Adipocyte (in vitro differentiated cells): ENCODE results near the gene WNT7A.

Source experiments
- DNase-seq: peaks from one replicate; pipeline ENCODE4 v3.0.0-alpha.2; 2015; ENCODE audit warnings: low read depth
- H3K27me3 ChIP-seq: replicated peaks from 2 replicates; pipeline ENCODE4 v1.7.0; 2013; ENCODE audit warnings: mild to moderate bottlenecking, low read length, moderate library complexity; ENCODE audit not compliant: control insufficient read depth, insufficient read depth
- H3K36me3 ChIP-seq: 2 replicates; pipeline ENCODE4 v1.7.0; 2013; ENCODE audit warnings: low read length, mild to moderate bottlenecking, moderate library complexity; ENCODE audit not compliant: control insufficient read depth, insufficient read depth, severe bottlenecking
- H3K4me1 ChIP-seq: 2 replicates; pipeline ENCODE4 v1.7.0; 2013; ENCODE audit warnings: mild to moderate bottlenecking, low read length, moderate library complexity; ENCODE audit not compliant: control insufficient read depth, insufficient read depth
- H3K4me3 ChIP-seq: 2 replicates; pipeline ENCODE4 v1.7.0; 2013; ENCODE audit warnings: mild to moderate bottlenecking, low read length, moderate library complexity
- H3K9ac ChIP-seq: 2 replicates; pipeline ENCODE4 v1.7.0; 2013; ENCODE audit warnings: mild to moderate bottlenecking, low read length, moderate library complexity
- H3K9me3 ChIP-seq: 2 replicates; pipeline ENCODE4 v1.7.0; 2013; ENCODE audit warnings: mild to moderate bottlenecking, low read length, moderate library complexity; ENCODE audit not compliant: control insufficient read depth

Gene WNT7A

DNA sequence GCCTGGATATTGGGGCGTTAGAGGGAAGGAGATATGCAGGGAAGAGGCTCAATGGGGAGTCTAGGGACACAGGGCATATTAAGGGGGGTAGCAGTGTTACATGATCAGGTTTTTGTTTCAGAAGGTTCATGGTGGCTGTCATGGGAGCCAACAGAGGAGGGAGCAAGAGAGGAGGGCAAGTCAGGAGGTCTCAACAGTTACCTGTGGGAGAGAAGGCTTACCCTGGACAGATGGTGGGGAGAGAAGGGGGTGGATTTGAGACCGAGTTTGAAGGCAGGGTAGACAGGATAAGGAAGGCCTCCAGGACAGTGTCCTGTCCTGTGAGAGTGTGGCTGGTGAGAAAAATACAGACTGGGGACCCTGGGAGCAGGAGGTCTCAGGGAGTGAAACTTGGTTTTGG lies 3.8 kb upstream of the WNT7A start:
- Histone ChIP-seq H3K4me3 (no peak overlapping the region), H3K4me1 (no peaks in the 10 kb centered on the region), H3K9ac (no peak overlapping the region), H3K27me3 (peaks cover 39% of the 10 kb centered on the region), H3K9me3 (peaks cover 11% of the 10 kb centered on the region), H3K36me3 (no peaks in the 10 kb centered on the region)
- no peak for DNase-seq

DNA sequence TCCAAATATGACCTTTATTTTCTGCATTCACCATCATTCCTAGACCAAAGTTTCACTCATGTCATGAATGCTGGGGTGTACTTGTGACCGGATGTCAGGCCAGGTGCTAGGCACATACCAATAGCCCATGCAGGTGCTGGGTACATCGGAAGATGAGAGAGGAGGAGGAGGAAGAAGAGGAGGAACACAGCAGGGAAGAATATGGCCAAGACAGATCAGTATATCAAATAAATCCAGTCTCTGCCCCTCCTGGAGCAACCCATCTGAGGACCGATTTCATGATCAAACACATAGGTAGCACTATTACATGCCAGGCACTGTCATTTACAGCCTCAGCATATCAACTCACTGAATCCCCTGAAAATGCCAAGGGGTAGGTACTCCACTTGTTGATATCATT lies 3.0 kb upstream of the WNT7A start:
- Histone ChIP-seq H3K9me3 (peaks cover 11% of the 10 kb centered on the region), H3K4me3 (no peak overlapping the region), H3K9ac (no peak overlapping the region), H3K27me3 (peaks cover 39% of the 10 kb centered on the region), H3K36me3 (no peaks in the 10 kb centered on the region), H3K4me1 (no peaks in the 10 kb centered on the region)
- DNase-seq: no peak

DNA sequence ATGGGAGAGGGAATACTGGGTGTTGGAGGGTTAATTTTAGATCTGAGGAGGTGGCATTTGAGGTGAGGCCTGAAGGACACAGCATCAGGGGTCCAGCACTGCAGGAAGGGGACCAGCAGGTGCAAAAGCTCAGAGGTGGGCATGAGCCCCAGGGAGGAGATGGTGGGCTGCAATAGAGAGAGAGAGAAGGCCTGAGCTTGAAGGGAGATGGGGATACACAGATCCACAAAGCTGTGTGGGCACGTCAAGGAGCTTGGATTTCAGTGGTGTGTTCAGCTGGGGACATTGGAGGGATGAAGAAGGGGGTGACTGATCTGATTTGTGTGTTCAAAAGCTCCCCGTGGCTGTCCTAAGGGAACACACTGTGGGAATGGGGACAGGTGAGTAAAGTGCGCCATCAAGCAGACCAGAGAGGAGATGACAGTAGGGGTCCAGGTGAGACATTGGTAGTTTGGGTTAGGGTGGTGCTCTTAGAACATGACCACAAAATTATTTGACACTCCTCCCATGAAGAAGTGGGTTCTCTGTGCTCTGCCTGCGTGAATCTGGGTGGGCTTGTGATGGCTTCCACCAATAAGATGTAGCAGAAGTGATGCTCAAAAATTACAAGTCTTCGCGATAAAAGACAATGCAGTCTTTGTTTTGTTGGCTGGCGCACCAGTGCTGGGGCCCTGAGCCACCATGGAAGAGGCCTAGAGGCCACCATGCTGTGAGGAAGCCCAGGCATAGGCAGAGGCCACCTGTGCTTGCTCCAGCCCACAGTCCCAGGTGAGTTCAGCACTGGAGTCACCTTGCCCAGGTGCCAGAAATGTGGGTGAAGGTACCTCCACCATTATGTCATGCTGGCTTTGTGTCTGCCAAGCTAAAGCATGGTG lies 1.9 kb upstream of the WNT7A start:
- peaks cover 11% of the 10 kb centered on the region for H3K9me3 ChIP-seq
- no peak for DNase-seq
- no peak overlapping the region for H3K4me3 ChIP-seq
- H3K27me3 ChIP-seq: peaks cover 46% of the 10 kb centered on the region
- no peaks in the 10 kb centered on the region for H3K4me1 ChIP-seq
- no peaks in the 10 kb centered on the region for H3K36me3 ChIP-seq
- no peak overlapping the region for H3K9ac ChIP-seq

DNA sequence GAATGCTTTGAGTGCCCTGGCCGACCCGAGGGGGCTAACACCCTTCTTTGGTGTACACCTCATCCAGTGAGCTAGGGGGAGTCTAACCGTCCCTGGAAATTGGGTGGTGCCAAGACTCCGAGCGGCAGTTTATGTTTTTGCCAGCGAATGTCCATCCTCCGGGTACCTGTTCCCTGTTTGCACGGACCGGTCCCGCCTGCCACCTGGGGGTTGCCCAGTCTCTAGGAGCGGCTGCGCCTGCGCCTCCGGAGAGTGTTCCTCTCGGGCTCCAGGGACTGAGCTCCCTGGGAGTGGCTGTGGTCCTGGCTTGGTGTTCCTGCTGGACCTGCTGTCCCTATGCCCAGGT lies 913 bp upstream of the WNT7A start:
- Histone ChIP-seq H3K9ac (no peak overlapping the region), H3K4me3 (no peak overlapping the region), H3K9me3 (peaks cover 11% of the 10 kb centered on the region), H3K4me1 (no peaks in the 10 kb centered on the region), H3K36me3 (no peaks in the 10 kb centered on the region), H3K27me3 (peaks cover 54% of the 10 kb centered on the region)
- no peak for DNase-seq

DNA sequence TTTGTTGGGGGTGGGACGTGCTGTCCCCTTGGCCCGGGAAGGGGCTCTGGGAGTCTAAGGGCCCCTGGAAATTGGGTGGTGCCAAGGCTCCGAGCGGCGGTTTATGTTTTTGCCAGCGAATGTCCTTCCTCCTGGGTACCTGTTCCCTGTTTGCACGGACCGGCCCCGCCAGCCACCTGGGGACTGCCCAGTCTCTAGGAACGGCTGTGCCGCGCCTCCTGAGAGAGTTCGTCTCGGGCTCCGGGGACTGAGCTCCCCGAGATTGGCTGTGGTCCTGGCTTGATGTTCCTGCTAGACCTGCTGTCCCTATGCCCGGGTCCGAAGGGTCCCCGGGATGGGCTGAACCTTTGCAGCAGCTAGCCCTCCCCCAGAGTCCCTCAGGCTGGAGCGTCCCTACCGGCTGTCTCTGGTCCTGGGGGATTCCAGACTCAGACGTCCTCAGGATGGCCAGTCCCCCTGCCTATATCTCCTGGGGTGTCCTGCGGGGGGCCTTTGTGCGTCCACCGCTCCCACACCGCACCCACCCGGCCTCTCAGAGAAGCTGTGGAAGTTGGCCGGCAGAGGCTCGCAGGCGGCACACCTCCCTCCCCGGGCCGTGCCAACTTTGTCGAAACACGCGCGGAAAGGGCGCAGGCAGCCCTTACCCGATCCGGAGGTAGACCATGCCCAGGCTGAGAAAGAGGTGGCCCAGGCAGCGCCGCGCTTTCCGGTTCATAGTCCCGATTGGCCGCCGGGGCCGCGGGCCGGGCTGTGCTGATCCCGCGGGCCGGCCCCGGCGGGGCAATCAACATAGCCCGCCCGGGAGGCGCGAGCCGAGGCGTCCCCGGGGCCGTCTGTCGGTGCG lies 547 bp downstream of the WNT7A start:
- Histone ChIP-seq H3K36me3 (no peaks in the 10 kb centered on the region), H3K9me3 (peaks cover 11% of the 10 kb centered on the region), H3K27me3 (peaks cover 44% of the 10 kb centered on the region), H3K4me3 (no peak overlapping the region), H3K4me1 (no peaks in the 10 kb centered on the region), H3K9ac (no peak overlapping the region)
- DNase-seq: no peak

DNA sequence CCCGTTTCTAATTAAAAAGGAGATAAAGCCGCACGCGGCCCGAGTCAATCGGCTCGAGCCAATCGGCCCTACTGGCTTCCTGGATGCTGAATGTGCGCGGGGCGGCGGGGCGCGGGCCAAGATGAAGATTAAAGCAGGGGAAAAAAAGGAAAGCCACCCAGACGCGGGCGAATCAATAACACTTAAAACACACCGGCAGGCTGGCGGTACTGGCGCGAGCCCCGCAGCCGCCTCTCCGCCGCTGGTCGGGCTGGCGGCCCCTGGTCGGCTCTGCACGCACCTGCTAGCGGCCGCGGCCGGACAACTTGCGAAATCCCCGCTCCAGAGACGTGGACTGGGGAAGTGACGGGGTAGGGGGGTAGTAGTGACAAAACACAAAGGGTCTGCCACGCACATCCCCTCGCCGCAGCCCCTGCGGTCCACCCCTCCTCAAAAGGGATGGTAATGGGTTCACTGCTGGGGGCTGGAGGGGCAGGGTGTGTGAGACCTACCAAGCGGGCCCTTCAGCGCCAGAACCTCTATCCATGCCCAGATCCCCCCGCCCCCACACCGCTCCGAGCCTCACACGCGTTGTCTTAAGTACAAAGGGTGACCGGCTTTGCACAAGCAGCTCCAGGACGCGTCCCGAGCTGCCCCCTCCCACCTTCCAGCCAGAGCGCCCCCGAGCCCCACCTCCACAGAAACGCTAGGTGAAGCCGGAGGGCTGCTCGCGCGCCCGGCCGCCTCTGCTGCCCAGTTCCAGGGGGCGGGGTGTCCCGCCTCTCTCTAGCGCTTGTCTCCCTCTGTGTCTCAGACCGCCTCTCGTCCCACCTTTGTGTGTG lies 1.4 kb downstream of the WNT7A start:
- DNase-seq: peak; percentile 20
- Histone ChIP-seq H3K4me1 (no peaks in the 10 kb centered on the region), H3K9ac (no peak overlapping the region), H3K36me3 (no peaks in the 10 kb centered on the region), H3K4me3 (no peak overlapping the region), H3K9me3 (peaks cover 11% of the 10 kb centered on the region), H3K27me3 (peaks cover 44% of the 10 kb centered on the region)

DNA sequence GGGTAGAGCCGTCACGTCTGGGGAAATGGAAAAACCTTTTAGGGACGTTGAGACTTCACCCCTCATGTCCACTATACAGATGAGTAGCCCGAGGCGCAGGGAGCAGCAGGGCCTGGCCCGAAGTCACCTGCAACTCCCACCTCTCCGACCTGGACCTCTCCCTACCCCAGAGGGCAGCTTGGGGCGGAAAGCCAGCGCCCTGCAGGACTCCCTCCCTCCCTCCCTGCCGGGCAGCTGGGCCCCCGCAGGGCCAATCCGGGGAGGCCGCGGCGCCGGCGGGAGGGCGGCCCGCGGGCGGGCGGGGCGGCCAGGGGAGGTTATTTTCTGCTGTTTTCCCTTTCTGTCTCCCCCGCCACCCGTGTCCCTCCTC lies 2.0 kb downstream of the WNT7A start:
- H3K4me1 ChIP-seq: no peaks in the 10 kb centered on the region
- peaks cover 11% of the 10 kb centered on the region for H3K9me3 ChIP-seq
- no peaks in the 10 kb centered on the region for H3K36me3 ChIP-seq
- no peak overlapping the region for H3K9ac ChIP-seq
- no peak overlapping the region for H3K4me3 ChIP-seq
- DNase-seq: no peak
- H3K27me3 ChIP-seq: peaks cover 40% of the 10 kb centered on the region

DNA sequence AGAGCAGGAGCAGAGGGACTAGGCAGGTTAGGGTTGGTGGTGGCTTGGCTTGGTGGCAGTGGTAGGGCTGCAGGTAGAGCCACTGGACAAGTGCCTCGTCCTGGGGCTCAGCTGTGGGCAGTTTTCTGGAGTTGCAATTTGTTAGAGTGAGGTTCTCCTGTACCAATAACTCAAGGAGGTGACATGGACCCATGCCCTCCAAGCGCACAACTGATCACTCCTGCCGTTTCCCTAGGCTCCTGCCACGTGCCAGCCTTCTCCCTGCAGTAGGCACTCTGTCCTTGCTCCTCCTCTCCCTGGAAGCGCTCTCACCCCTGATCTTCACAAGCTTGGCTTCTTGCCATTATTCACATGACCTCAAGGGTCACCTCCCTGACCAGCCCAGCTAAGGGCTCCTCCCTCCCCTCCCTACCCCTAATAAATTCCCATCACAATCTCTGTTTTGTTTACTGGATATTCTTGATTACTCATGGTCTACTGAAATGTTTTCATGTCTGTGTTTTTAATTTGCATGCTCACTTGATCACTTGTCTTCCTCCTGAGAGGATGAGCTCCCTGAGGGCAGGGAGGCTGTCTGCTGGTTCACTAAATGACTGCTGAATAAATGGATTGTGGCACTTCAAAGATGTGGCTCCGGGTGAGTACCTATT lies 3.3 kb downstream of the WNT7A start:
- peaks cover 28% of the 10 kb centered on the region for H3K27me3 ChIP-seq

DNA sequence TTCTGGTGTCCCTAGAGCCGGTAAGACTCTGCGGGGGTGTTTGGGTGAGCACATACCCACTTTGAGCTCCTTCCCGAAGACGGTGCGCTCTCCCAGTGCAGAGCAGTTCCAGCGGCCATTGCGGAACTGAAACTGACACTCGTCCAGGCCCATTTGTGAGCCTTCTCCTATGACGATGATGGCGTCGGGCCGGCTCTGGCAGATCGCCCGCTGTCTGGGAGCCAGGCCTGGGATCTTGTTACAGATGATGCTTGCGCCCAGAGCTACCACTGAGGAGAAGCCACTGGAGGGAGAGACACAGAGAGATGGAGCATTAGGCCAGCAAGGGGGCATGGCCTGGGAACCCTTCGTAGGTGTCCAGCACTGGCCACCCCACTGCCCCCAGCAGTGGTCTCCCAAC lies 5.0 kb downstream of the WNT7A start:
- no peak overlapping the region for H3K4me3 ChIP-seq
- no peak overlapping the region for H3K9ac ChIP-seq
- peaks cover 13% of the 10 kb centered on the region for H3K9me3 ChIP-seq
- H3K4me1 ChIP-seq: no peaks in the 10 kb centered on the region
- H3K27me3 ChIP-seq: peaks cover 21% of the 10 kb centered on the region
- H3K36me3 ChIP-seq: no peaks in the 10 kb centered on the region
- DNase-seq: no peak

More for the DNA sequence above, 3.3 kb downstream of the WNT7A start:
- no peak overlapping the region for H3K4me3 ChIP-seq
- H3K4me1 ChIP-seq: no peaks in the 10 kb centered on the region
- peaks cover under 1% of the 10 kb centered on the region for H3K9me3 ChIP-seq
- no peak for DNase-seq
- H3K9ac ChIP-seq: no peak overlapping the region
- H3K36me3 ChIP-seq: no peaks in the 10 kb centered on the region

DNA sequence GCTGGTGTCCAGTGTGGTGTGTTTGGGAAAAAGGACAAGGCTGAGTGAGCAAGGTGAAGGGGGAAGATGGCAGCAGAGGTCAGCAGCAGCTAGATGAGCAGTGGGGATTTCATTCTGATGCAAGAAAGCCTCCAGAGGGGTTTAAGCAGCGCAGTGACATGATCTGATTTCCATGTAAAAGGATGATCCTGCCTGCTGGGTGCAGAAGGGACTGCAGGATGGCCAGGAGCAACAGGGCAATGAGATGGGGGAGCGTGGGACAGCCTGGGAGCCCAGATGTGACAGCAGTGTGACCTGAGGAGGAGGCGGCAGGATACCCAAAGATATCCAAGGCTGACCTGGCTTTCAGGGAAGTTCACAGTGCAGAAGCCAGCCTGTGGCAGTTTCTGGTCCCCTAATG lies 6.1 kb downstream of the WNT7A start:
- Histone ChIP-seq H3K36me3 (no peaks in the 10 kb centered on the region), H3K9me3 (peaks cover 13% of the 10 kb centered on the region), H3K9ac (no peak overlapping the region), H3K4me1 (no peaks in the 10 kb centered on the region), H3K27me3 (peaks cover 21% of the 10 kb centered on the region), H3K4me3 (no peak overlapping the region)
- no peak for DNase-seq
